Mesothelial cell of epicardium (in vitro differentiated cells): ENCODE data around the gene TSLP. TPM values are rescaled to one million over a fixed set of nuclear protein-coding genes. Genes with fewer than 3 reads are reported as not detected.

ENCODE experiments used
- DNase-seq, 2 experiments: peaks; one replicate each; pipeline ENCODE4 v3.0.0; 2021; ENCODE audit warnings: low spot score in 2 of 2; ENCODE audit not compliant: unreplicated experiment in 2 of 2
- H3K27ac Mint-ChIP-seq: 2 replicates; pipeline ENCODE4 v1.8.0; 2021; ENCODE audit warnings: mixed read lengths
- H3K27me3 Mint-ChIP-seq: 2 replicates; pipeline ENCODE4 v1.8.0; 2021; ENCODE audit warnings: low read depth, mixed read lengths
- H3K36me3 Mint-ChIP-seq: 2 replicates; pipeline ENCODE4 v1.8.0; 2021; ENCODE audit warnings: mixed read lengths
- H3K4me1 Mint-ChIP-seq: 2 replicates; pipeline ENCODE4 v1.8.0; 2021; ENCODE audit warnings: mixed read lengths
- H3K4me3 Mint-ChIP-seq: 2 replicates; pipeline ENCODE4 v1.8.0; 2021; ENCODE audit warnings: mild to moderate bottlenecking, moderate library complexity, mixed read lengths
- H3K9me3 Mint-ChIP-seq: 2 replicates; pipeline ENCODE4 v1.8.0; 2021; ENCODE audit warnings: mixed read lengths
- CTCF ChIP-seq: fragments of 200-600 bp; sonication (generic); IDR thresholded peaks from one replicate; pipeline ENCODE4 v1.5.0; 2021; ENCODE audit warnings: antibody characterized with exemption; ENCODE audit not compliant: unreplicated experiment
- total RNA-seq: library from RNA; stranded (reverse); gene quantifications from 3 replicates; pipeline ENCODE4 v1.2.1, GENCODE V29; 2021

The TSLP gene
- total RNA-seq, 1 donor from 2014 or later: 0.42 TPM

GRCh38 chr5:111095982-111096381, 24.5 kb downstream of the TSLP start:
- no peak for TF ChIP-seq CTCF
- H3K36me3 Mint-ChIP-seq: peaks cover 16% of the 10 kb centered on the region
- peaks cover 24% of the 10 kb centered on the region for H3K4me1 Mint-ChIP-seq
- H3K4me3 Mint-ChIP-seq: no peak overlapping the region
- no peak overlapping the region for H3K27ac Mint-ChIP-seq
- DNase-seq: no peak
- H3K27me3 Mint-ChIP-seq: peaks cover 1% of the 10 kb centered on the region
- peaks cover 7% of the 10 kb centered on the region for H3K9me3 Mint-ChIP-seq

GRCh38 chr5:111099058-111099778, 27.7 kb downstream of the TSLP start:
- Mint-ChIP-seq H3K27me3 (no peaks in the 10 kb centered on the region), H3K4me1 (peaks cover 8% of the 10 kb centered on the region), H3K27ac (no peak overlapping the region), H3K4me3 (no peak overlapping the region), H3K36me3 (peaks cover 29% of the 10 kb centered on the region), H3K9me3 (no peaks in the 10 kb centered on the region)
- no peak for TF ChIP-seq CTCF
- DNase-seq: no peak

GRCh38 chr5:111106320-111106948, 34.9 kb downstream of the TSLP start:
- Mint-ChIP-seq H3K9me3 (no peaks in the 10 kb centered on the region), H3K27ac (no peak overlapping the region), H3K36me3 (peaks cover 34% of the 10 kb centered on the region), H3K27me3 (no peaks in the 10 kb centered on the region), H3K4me1 (no peaks in the 10 kb centered on the region), H3K4me3 (no peak overlapping the region)
- DNase-seq: no peak
- TF ChIP-seq CTCF: no peak

GRCh38 chr5:111107371-111107770, 35.9 kb downstream of the TSLP start:
- Mint-ChIP-seq H3K36me3 (peaks cover 37% of the 10 kb centered on the region), H3K27me3 (no peaks in the 10 kb centered on the region), H3K9me3 (no peaks in the 10 kb centered on the region), H3K4me1 (no peaks in the 10 kb centered on the region), H3K27ac (no peak overlapping the region), H3K4me3 (no peak overlapping the region)
- no peak for DNase-seq
- TF ChIP-seq CTCF: no peak

DNA sequence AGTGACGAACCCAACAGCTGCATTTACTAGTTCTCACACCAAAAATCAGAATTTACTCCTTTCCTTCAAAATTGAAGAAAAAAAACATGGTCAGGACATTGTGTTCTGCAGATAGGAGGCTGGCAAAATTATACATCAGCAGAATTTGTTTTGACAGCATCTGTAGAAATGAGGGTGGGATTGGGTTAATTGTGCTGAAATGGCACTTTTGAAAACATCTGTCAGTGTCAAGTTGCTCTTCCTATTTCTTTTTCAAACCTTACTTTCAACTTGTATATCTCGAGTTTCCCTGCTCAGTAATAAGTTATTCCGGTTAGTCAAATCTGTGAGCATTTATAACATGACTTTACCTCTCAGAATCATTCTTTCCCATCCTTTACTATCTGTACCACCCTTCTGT, 40.4 kb downstream of the TSLP start:
- TF ChIP-seq CTCF: no peak
- DNase-seq: no peak
- no peak overlapping the region for H3K27ac Mint-ChIP-seq
- no peaks in the 10 kb centered on the region for H3K4me1 Mint-ChIP-seq
- H3K27me3 Mint-ChIP-seq: no peaks in the 10 kb centered on the region
- H3K4me3 Mint-ChIP-seq: no peak overlapping the region
- H3K36me3 Mint-ChIP-seq: peaks cover 23% of the 10 kb centered on the region
- H3K9me3 Mint-ChIP-seq: no peaks in the 10 kb centered on the region
